ENCODE data around the gene TREML4. TPM values are rescaled to one million over a fixed set of nuclear protein-coding genes. Genes with fewer than 3 reads are reported as not detected.

TREML4 gene
- total RNA-seq, 1 donor from 2014 or later = not detected

- Histone ChIP-seq H3K9me3 (ENCODE audit: control insufficient read depth in 3 of 3, low read length in 3 of 3) (peaks cover 0 to 14% (median under 1%) of the 10 kb centered on the region in 3 donors), H3K36me3 (ENCODE audit: control insufficient read depth in 3 of 3, insufficient read depth in 3 of 3, low read length in 3 of 3) (no peaks in the 10 kb centered on the region), H3K27ac (ENCODE audit: low read depth, low read length) (no peak overlapping the region)
These were observed 35.1 kb downstream of the TREML4 start for GRCh38 chr6:41263267-41263666.

DNA sequence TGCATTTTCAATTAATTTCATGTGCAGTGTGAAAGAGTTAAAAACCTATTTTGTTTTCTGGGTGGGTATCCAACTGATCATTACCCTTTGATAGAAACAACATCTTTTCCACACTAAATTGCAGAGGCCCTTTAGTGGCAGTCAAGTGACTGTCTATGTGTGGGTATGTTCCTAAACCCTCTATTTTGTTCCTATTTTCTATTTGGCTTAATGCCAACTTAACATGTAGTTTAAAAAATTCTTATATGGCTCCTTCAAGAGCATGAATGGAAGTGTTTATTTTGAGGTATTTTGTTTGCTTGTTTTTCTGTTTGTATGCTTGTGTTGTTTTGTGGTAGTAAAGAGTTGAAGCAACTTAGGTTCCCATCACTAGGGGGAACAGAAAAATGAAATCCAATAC lies 38.4 kb downstream of the TREML4 start:
- Histone ChIP-seq H3K4me3 (ENCODE audit: low read length in 3 of 3) (no peak overlapping the region), H3K9me3 (ENCODE audit: control insufficient read depth in 3 of 3, low read length in 3 of 3) (peaks cover 0 to 10% (median 0%) of the 10 kb centered on the region in 3 donors), H3K27ac (ENCODE audit: low read depth, low read length) (no peak overlapping the region), H3K36me3 (ENCODE audit: control insufficient read depth in 3 of 3, insufficient read depth in 3 of 3, low read length in 3 of 3) (no peaks in the 10 kb centered on the region), H3K4me1 (ENCODE audit: control insufficient read depth in 3 of 3, insufficient read depth in 3 of 3, low read length in 3 of 3) (no peaks in the 10 kb centered on the region), H3K9ac (ENCODE audit: low read depth in 1 of 3, low read length in 3 of 3) (no peak overlapping the region), H3K27me3 (ENCODE audit: control insufficient read depth in 3 of 3, insufficient read depth in 3 of 3, low read length in 3 of 3) (no peaks in the 10 kb centered on the region)

More at GRCh38 chr6:41263267-41263666, 35.1 kb downstream of the TREML4 start:
- H3K27me3 ChIP-seq (ENCODE audit: control insufficient read depth in 3 of 3, insufficient read depth in 3 of 3, low read length in 3 of 3) = no peaks in the 10 kb centered on the region
- no peaks in the 10 kb centered on the region for H3K4me1 ChIP-seq (ENCODE audit: control insufficient read depth in 3 of 3, insufficient read depth in 3 of 3, low read length in 3 of 3)
- H3K9ac ChIP-seq (ENCODE audit: low read depth in 1 of 3, low read length in 3 of 3) = no peak overlapping the region
- no peak overlapping the region for H3K4me3 ChIP-seq (ENCODE audit: low read length in 3 of 3)

GRCh38 chr6:41268478-41268877 lies 40.3 kb downstream of the TREML4 start:
- Histone ChIP-seq H3K27me3 (ENCODE audit: control insufficient read depth in 3 of 3, insufficient read depth in 3 of 3, low read length in 3 of 3) (peaks cover 0 to 2% (median 0%) of the 10 kb centered on the region in 3 donors), H3K4me3 (ENCODE audit: low read length in 3 of 3) (no peak overlapping the region), H3K4me1 (ENCODE audit: control insufficient read depth in 3 of 3, insufficient read depth in 3 of 3, low read length in 3 of 3) (no peaks in the 10 kb centered on the region), H3K9me3 (ENCODE audit: control insufficient read depth in 3 of 3, low read length in 3 of 3) (peaks cover 0 to 4% (median 0%) of the 10 kb centered on the region in 3 donors), H3K9ac (ENCODE audit: low read depth in 1 of 3, low read length in 3 of 3) (no peak overlapping the region), H3K36me3 (ENCODE audit: control insufficient read depth in 3 of 3, insufficient read depth in 3 of 3, low read length in 3 of 3) (no peaks in the 10 kb centered on the region), H3K27ac (ENCODE audit: low read depth, low read length) (no peak overlapping the region)

DNA sequence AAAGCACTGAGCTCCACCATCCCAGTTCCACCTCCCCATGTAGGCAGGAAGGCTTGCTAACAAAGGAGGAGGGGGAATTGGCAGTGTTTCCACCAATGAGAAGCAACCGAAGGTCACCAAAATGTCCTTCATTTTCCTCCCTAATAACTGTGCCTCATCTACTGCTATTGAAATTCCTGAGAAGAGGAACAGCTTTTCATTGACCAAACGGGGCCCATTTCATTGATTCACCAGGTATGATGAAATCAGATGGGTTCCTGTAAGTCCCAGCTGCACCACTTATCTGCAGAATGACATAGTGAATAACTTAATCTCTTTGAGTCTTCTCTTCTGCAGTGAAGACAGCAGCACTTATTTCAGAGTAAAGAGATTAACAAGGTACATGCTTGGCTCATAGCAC lies 41.0 kb downstream of the TREML4 start:
- H3K27ac ChIP-seq (ENCODE audit: low read depth, low read length) = no peak overlapping the region
- no peaks in the 10 kb centered on the region for H3K9me3 ChIP-seq (ENCODE audit: control insufficient read depth in 3 of 3, low read length in 3 of 3)
- no peak overlapping the region for H3K4me3 ChIP-seq (ENCODE audit: low read length in 3 of 3)
- H3K4me1 ChIP-seq (ENCODE audit: control insufficient read depth in 3 of 3, insufficient read depth in 3 of 3, low read length in 3 of 3) = no peaks in the 10 kb centered on the region
- peaks cover 0 to 3% (median 0%) of the 10 kb centered on the region in 3 donors for H3K27me3 ChIP-seq (ENCODE audit: control insufficient read depth in 3 of 3, insufficient read depth in 3 of 3, low read length in 3 of 3)
- H3K36me3 ChIP-seq (ENCODE audit: control insufficient read depth in 3 of 3, insufficient read depth in 3 of 3, low read length in 3 of 3) = no peaks in the 10 kb centered on the region
- no peak overlapping the region for H3K9ac ChIP-seq (ENCODE audit: low read depth in 1 of 3, low read length in 3 of 3)

DNA sequence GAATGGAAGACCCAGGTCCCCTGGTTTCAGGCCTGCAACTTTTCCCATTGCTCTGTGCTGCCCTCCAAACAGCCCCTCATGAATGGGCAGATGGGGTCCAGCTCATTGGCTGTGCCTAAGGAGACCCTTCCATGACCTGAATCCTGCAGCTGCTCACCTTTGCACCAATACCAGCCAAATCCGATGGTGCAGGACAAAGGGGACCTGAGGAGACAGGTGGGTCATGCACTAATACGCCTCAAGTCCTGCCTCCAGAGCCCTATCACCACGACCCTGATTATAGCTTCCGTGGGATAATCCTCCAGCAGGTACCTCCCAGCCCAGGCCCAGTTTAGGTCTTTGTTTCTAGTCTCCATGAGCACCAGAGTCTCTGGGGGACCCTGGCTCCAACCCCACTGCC lies 41.6 kb downstream of the TREML4 start:
- no peaks in the 10 kb centered on the region for H3K36me3 ChIP-seq (ENCODE audit: control insufficient read depth in 3 of 3, insufficient read depth in 3 of 3, low read length in 3 of 3)
- no peaks in the 10 kb centered on the region for H3K9me3 ChIP-seq (ENCODE audit: control insufficient read depth in 3 of 3, low read length in 3 of 3)
- no peak overlapping the region for H3K9ac ChIP-seq (ENCODE audit: low read depth in 1 of 3, low read length in 3 of 3)
- H3K4me1 ChIP-seq (ENCODE audit: control insufficient read depth in 3 of 3, insufficient read depth in 3 of 3, low read length in 3 of 3) = no peaks in the 10 kb centered on the region
- peaks cover 0 to 8% (median 0%) of the 10 kb centered on the region in 3 donors for H3K27me3 ChIP-seq (ENCODE audit: control insufficient read depth in 3 of 3, insufficient read depth in 3 of 3, low read length in 3 of 3)
- H3K27ac ChIP-seq (ENCODE audit: low read depth, low read length) = no peak overlapping the region
- H3K4me3 ChIP-seq (ENCODE audit: low read length in 3 of 3) = no peak overlapping the region

DNA sequence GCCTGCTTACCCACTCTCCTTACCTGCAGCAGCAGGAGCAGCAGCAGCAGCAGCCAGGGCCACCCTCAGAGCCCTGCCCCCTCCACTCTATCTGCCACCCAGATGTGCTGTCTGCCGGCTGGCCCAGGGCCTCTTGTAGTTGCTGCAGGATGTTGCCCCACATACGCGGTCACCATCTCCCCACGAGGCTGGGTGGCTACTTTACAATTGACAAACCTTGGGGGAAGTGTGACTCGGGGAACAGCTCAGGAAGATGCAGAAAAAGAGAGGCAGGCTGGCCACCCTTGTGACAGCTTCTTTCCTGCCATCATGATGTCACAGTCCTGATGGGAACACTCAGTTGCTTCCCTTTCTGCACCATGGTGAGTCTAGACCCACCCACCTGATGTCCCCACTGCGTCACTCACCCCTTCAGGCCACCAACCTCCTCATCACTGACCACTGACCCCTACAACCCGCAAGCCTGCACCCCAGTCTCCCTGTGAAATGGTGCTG lies 43.8 kb downstream of the TREML4 start:
- Histone ChIP-seq H3K9me3 (ENCODE audit: control insufficient read depth in 3 of 3, low read length in 3 of 3) (no peaks in the 10 kb centered on the region), H3K4me1 (ENCODE audit: control insufficient read depth in 3 of 3, insufficient read depth in 3 of 3, low read length in 3 of 3) (no peaks in the 10 kb centered on the region), H3K27me3 (ENCODE audit: control insufficient read depth in 3 of 3, insufficient read depth in 3 of 3, low read length in 3 of 3) (peaks cover 0 to 16% (median 8%) of the 10 kb centered on the region in 3 donors), H3K27ac (ENCODE audit: low read depth, low read length) (no peak overlapping the region), H3K4me3 (ENCODE audit: low read length in 3 of 3) (no peak overlapping the region), H3K9ac (ENCODE audit: low read depth in 1 of 3, low read length in 3 of 3) (no peak overlapping the region), H3K36me3 (ENCODE audit: control insufficient read depth in 3 of 3, insufficient read depth in 3 of 3, low read length in 3 of 3) (no peaks in the 10 kb centered on the region)

- H3K9ac ChIP-seq (ENCODE audit: low read depth in 1 of 3, low read length in 3 of 3) = no peak overlapping the region
- H3K27me3 ChIP-seq (ENCODE audit: control insufficient read depth in 3 of 3, insufficient read depth in 3 of 3, low read length in 3 of 3) = peaks cover 0 to 21% (median 8%) of the 10 kb centered on the region in 3 donors
- H3K4me1 ChIP-seq (ENCODE audit: control insufficient read depth in 3 of 3, insufficient read depth in 3 of 3, low read length in 3 of 3) = no peaks in the 10 kb centered on the region
- no peak overlapping the region for H3K27ac ChIP-seq (ENCODE audit: low read depth, low read length)
- no peak overlapping the region for H3K4me3 ChIP-seq (ENCODE audit: low read length in 3 of 3)
- H3K9me3 ChIP-seq (ENCODE audit: control insufficient read depth in 3 of 3, low read length in 3 of 3) = no peaks in the 10 kb centered on the region
- no peaks in the 10 kb centered on the region for H3K36me3 ChIP-seq (ENCODE audit: control insufficient read depth in 3 of 3, insufficient read depth in 3 of 3, low read length in 3 of 3)
These were observed 44.6 kb downstream of the TREML4 start for GRCh38 chr6:41272591-41273240.

GRCh38 chr6:41273714-41274113 lies 45.6 kb downstream of the TREML4 start:
- peaks cover 0 to 21% (median 8%) of the 10 kb centered on the region in 3 donors for H3K27me3 ChIP-seq (ENCODE audit: control insufficient read depth in 3 of 3, insufficient read depth in 3 of 3, low read length in 3 of 3)
- H3K9ac ChIP-seq (ENCODE audit: low read depth in 1 of 3, low read length in 3 of 3) = no peak overlapping the region
- peaks cover 0 to 2% (median 0%) of the 10 kb centered on the region in 3 donors for H3K4me1 ChIP-seq (ENCODE audit: control insufficient read depth in 3 of 3, insufficient read depth in 3 of 3, low read length in 3 of 3)
- no peaks in the 10 kb centered on the region for H3K36me3 ChIP-seq (ENCODE audit: control insufficient read depth in 3 of 3, insufficient read depth in 3 of 3, low read length in 3 of 3)
- H3K9me3 ChIP-seq (ENCODE audit: control insufficient read depth in 3 of 3, low read length in 3 of 3) = no peaks in the 10 kb centered on the region
- no peak overlapping the region for H3K4me3 ChIP-seq (ENCODE audit: low read length in 3 of 3)
- H3K27ac ChIP-seq (ENCODE audit: low read depth, low read length) = no peak overlapping the region

DNA sequence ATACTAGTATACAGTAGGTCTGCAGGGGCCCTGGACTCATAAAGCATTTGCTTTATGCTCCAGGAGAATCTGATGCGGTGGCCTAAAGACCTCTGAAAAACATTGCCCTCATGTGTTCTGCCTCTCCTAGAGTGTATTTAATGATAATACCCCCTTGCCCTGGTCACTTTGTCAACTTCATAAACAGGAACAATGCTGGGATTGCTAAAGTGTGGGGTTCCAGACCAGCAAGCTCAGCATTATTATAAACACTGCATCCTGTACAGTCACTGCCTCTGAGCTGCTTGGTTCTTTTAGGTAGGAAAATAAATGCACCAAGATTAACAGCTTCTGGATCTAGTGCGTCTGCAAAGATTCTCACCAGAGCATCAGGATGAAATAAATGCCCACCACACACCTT lies 46.1 kb downstream of the TREML4 start:
- Histone ChIP-seq H3K27me3 (ENCODE audit: control insufficient read depth in 3 of 3, insufficient read depth in 3 of 3, low read length in 3 of 3) (peaks cover 0 to 21% (median 8%) of the 10 kb centered on the region in 3 donors), H3K4me1 (ENCODE audit: control insufficient read depth in 3 of 3, insufficient read depth in 3 of 3, low read length in 3 of 3) (peaks cover 0 to 5% (median 0%) of the 10 kb centered on the region in 3 donors), H3K4me3 (ENCODE audit: low read length in 3 of 3) (no peak overlapping the region), H3K9me3 (ENCODE audit: control insufficient read depth in 3 of 3, low read length in 3 of 3) (no peaks in the 10 kb centered on the region), H3K9ac (ENCODE audit: low read depth in 1 of 3, low read length in 3 of 3) (no peak overlapping the region), H3K36me3 (ENCODE audit: control insufficient read depth in 3 of 3, insufficient read depth in 3 of 3, low read length in 3 of 3) (no peaks in the 10 kb centered on the region), H3K27ac (ENCODE audit: low read depth, low read length) (no peak overlapping the region)

DNA sequence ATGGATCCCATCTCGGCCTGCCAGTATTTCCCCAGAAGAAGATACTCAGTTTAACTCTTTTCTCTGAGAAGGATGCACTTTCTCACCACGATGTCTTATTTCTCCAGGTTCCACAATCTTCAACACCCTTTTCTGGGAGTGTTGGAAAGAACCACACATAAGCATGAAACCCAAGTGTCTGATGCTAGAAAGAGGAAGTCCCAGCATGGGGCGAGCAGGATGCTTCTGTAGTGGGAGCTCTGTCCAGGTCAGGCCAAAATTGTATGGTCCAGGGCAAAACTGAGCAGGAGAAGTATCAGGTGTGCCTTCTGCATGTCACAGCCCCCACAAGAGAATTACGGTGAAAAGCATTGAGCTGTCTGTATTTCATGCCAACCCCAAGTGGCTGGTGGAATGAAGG lies 47.3 kb downstream of the TREML4 start:
- no peaks in the 10 kb centered on the region for H3K9me3 ChIP-seq (ENCODE audit: control insufficient read depth in 3 of 3, low read length in 3 of 3)
- H3K27me3 ChIP-seq (ENCODE audit: control insufficient read depth in 3 of 3, insufficient read depth in 3 of 3, low read length in 3 of 3) = peaks cover 0 to 21% (median 8%) of the 10 kb centered on the region in 3 donors
- no peaks in the 10 kb centered on the region for H3K36me3 ChIP-seq (ENCODE audit: control insufficient read depth in 3 of 3, insufficient read depth in 3 of 3, low read length in 3 of 3)
- H3K4me3 ChIP-seq (ENCODE audit: low read length in 3 of 3) = no peak overlapping the region
- H3K27ac ChIP-seq (ENCODE audit: low read depth, low read length) = no peak overlapping the region
- H3K4me1 ChIP-seq (ENCODE audit: control insufficient read depth in 3 of 3, insufficient read depth in 3 of 3, low read length in 3 of 3) = peaks cover 0 to 5% (median 0%) of the 10 kb centered on the region in 3 donors
- H3K9ac ChIP-seq (ENCODE audit: low read depth in 1 of 3, low read length in 3 of 3) = no peak overlapping the region

Data from skeletal muscle tissue (tissue), 4 donors.